AG08396 (cell line): ENCODE data around the gene CSK.

Source experiments
- DNase-seq: peaks from one replicate; pipeline ENCODE4 v3.0.0; 2012; ENCODE audit warnings: low spot score, mixed read lengths

Gene CSK

GRCh38 chr15:74801311-74801997, 19.6 kb downstream of the CSK start:
- DNase-seq = no peak

- DNase-seq = no peak
Observed at GRCh38 chr15:74802290-74802689, 20.4 kb downstream of the CSK start.

GRCh38 chr15:74802862-74803447, 21.1 kb downstream of the CSK start:
- DNase-seq = no peak

- no peak for DNase-seq
Observed at GRCh38 chr15:74804935-74805334, 23.1 kb downstream of the CSK start.

- no peak for DNase-seq
Observed at GRCh38 chr15:74807282-74807681, 25.4 kb downstream of the CSK start.

GRCh38 chr15:74808078-74808839, 26.4 kb downstream of the CSK start:
- no peak for DNase-seq

- no peak for DNase-seq
Observed at GRCh38 chr15:74808840-74809229, 27.0 kb downstream of the CSK start.

GRCh38 chr15:74809242-74809641, 27.4 kb downstream of the CSK start:
- DNase-seq = no peak

GRCh38 chr15:74809956-74810355, 28.1 kb downstream of the CSK start:
- no peak for DNase-seq

GRCh38 chr15:74812533-74812932, 30.7 kb downstream of the CSK start, which contains the start of gene LMAN1L:
Gene LMAN1L (plus strand): TSS chr15:74812835. CDS start chr15:74812855, 20 bp downstream.
- DNase-seq = no peak

GRCh38 chr15:74815121-74815934, 33.4 kb downstream of the CSK start:
- no peak for DNase-seq

- no peak for DNase-seq
Observed at GRCh38 chr15:74815961-74816360, 34.1 kb downstream of the CSK start.

GRCh38 chr15:74816624-74817369, 34.9 kb downstream of the CSK start:
- DNase-seq = no peak

- peak; percentile 48 for DNase-seq
Observed at GRCh38 chr15:74817370-74817737, 35.5 kb downstream of the CSK start.

GRCh38 chr15:74820056-74820455, 38.2 kb downstream of the CSK start:
- DNase-seq = no peak

GRCh38 chr15:74821091-74821789, 39.4 kb downstream of the CSK start:
- no peak for DNase-seq

GRCh38 chr15:74821790-74822158, 39.9 kb downstream of the CSK start:
- DNase-seq = no peak

- DNase-seq = no peak
Observed at GRCh38 chr15:74822233-74822632, 40.4 kb downstream of the CSK start.

GRCh38 chr15:74823324-74823723, 41.4 kb downstream of the CSK start:
- no peak for DNase-seq

- no peak for DNase-seq
Observed at GRCh38 chr15:74824976-74825375, 43.1 kb downstream of the CSK start.

- DNase-seq = no peak
Observed at GRCh38 chr15:74825866-74826265, 44.0 kb downstream of the CSK start.
